Mammary epithelial cell (primary cell): Measurements from ENCODE around the gene ABTB1.

Experiments
- EZH2 ChIP-seq: IDR thresholded peaks from 2 replicates; pipeline ENCODE4 v1.6.1; 2012; ENCODE audit warnings: low read length, inconsistent platforms, borderline replicate concordance
- TF ChIP-seq, protein P1 (sequence below), 2 donors: IDR thresholded peaks in 1 of 2; conservative IDR thresholded peaks in 1 of 2; 2 replicates each; pipeline ENCODE4 v1.5.1; 2011 to 2012; ENCODE audit warnings: inconsistent platforms in 2 of 2, low read length in 2 of 2, mild to moderate bottlenecking in 2 of 2, control low read depth in 1 of 2, low read depth in 1 of 2; ENCODE audit not compliant: insufficient read depth in 1 of 2; ENCODE audit errors: extremely low read depth in 1 of 2

DNA sequence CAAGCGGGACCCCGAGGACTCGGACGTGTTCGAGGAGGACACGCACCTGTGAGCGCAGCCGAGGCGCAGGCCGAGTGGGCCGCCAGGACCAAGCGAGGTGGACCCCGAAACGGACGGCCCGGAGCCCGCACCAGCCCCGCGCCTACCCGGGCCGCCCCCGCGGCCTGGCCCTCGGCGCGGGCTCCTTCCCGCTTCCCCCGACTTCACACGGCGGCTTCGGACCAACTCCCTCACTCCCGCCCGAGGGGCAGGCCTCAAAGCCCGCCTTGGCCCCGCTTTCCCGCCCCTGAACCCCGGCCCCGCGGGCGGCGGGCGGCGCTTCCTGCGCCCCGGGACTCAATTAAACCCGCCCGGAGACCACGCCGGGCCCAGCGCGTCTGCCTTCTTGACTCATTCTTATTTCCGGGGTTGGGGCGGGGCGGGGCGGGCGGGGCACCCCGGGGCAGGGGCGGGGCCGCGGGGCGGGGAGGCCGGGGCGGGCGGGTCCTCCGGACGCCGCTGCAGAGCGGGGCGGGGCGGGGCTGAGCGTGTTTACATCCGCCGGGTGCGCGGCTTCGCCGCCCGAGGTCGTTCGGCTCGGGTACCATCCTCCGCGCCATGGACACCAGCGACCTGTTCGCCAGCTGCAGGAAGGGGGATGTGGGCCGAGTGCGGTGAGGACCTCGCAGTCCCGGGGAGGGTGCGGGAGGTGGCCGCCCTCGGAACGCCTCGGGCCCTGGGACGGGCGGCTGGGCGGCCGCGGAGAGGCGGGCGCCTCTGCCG lies at the start of gene ABTB1:
- TF ChIP-seq, protein P1, sequence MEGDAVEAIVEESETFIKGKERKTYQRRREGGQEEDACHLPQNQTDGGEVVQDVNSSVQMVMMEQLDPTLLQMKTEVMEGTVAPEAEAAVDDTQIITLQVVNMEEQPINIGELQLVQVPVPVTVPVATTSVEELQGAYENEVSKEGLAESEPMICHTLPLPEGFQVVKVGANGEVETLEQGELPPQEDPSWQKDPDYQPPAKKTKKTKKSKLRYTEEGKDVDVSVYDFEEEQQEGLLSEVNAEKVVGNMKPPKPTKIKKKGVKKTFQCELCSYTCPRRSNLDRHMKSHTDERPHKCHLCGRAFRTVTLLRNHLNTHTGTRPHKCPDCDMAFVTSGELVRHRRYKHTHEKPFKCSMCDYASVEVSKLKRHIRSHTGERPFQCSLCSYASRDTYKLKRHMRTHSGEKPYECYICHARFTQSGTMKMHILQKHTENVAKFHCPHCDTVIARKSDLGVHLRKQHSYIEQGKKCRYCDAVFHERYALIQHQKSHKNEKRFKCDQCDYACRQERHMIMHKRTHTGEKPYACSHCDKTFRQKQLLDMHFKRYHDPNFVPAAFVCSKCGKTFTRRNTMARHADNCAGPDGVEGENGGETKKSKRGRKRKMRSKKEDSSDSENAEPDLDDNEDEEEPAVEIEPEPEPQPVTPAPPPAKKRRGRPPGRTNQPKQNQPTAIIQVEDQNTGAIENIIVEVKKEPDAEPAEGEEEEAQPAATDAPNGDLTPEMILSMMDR (conservative IDR thresholded peaks at IDR 0.05 in 1 of 2, IDR thresholded peaks at IDR 0.05 in 1 of 2; ENCODE audit: extremely low read depth in 1 of 2, insufficient read depth in 1 of 2, low read depth in 1 of 2, low read length in 2 of 2): no peak
- no peak for TF ChIP-seq EZH2
